Measurements from ENCODE around the gene CPA5.

DNA sequence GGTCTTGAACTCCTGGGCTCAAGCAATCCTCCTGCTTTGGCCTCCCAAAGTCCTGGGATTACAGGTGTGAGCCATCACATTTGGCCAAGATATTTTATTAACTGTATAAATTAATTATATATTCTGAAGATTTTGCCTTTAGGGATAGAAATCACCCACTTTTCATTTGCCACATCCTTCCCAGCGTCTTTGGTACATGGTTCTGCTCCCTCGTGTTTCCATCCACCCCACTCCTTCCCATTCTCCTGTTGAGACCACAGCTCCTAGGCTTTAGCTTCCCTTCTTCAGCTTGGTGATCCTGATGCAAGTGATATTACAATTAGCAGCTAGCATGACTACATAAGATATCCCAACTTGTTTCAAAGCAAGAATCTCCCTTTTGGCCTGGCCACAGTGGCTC lies 44.1 kb downstream of the CPA5 start:
- no peak for TF ChIP-seq POLR2AphosphoS5 (IDR thresholded peaks at IDR 0.05; ENCODE audit: low read length)
- TF ChIP-seq, protein P1, sequence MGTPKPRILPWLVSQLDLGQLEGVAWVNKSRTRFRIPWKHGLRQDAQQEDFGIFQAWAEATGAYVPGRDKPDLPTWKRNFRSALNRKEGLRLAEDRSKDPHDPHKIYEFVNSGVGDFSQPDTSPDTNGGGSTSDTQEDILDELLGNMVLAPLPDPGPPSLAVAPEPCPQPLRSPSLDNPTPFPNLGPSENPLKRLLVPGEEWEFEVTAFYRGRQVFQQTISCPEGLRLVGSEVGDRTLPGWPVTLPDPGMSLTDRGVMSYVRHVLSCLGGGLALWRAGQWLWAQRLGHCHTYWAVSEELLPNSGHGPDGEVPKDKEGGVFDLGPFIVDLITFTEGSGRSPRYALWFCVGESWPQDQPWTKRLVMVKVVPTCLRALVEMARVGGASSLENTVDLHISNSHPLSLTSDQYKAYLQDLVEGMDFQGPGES (IDR thresholded peaks at IDR 0.05) = no peak

Data from GM12878 (cell line).